Activated naive CD4-positive, alpha-beta T cell treated with anti-CD3 and anti-CD28 coated beads for 36 hours (primary cell): ENCODE measurements around the gene CD63. TPM values are rescaled to one million over a fixed set of nuclear protein-coding genes. Genes with fewer than 3 reads are reported as not detected.

ENCODE experiments used
- CTCF ChIA-PET: fragments of 350-600 bp; sonication (Branson Sonifier 250); formaldehyde crosslinking; loops from one replicate; lab custom pipeline; 2021; ENCODE audit warnings: antibody characterized with exemption; lab: Charles Lee
- DNase-seq: peaks from one replicate; pipeline ENCODE4 v3.0.0-alpha.2; 2020
- H3K27ac Mint-ChIP-seq: one replicate; pipeline ENCODE4 v1.8.0; 2021; ENCODE audit warnings: mild to moderate bottlenecking, mixed read lengths
- H3K27me3 Mint-ChIP-seq: one replicate; pipeline ENCODE4 v1.8.0; 2021; ENCODE audit warnings: low read depth, mixed read lengths
- H3K36me3 Mint-ChIP-seq: one replicate; pipeline ENCODE4 v1.8.0; 2021; ENCODE audit warnings: low read depth, mixed read lengths
- H3K4me1 Mint-ChIP-seq: one replicate; pipeline ENCODE4 v1.8.0; 2021; ENCODE audit warnings: low read depth, mixed read lengths
- H3K4me3 Mint-ChIP-seq: one replicate; pipeline ENCODE4 v1.8.0; 2021; ENCODE audit warnings: mild to moderate bottlenecking, moderate library complexity, mixed read lengths
- H3K9me3 Mint-ChIP-seq: one replicate; pipeline ENCODE4 v1.8.0; 2021; ENCODE audit warnings: mixed read lengths
- intact Hi-C: fragments of 100-400 bp; cut with micrococcal nuclease; formaldehyde crosslinking; loops from one replicate; pipeline ENCODE4 v1.15.1; 2023
- total RNA-seq, 2 experiments: library from RNA; stranded (reverse); gene quantifications; one replicate each; pipeline ENCODE4 v1.2.3, GENCODE V29; 2021

CD63 gene
- total RNA-seq, 2 experiments from 2014 or later = 62.3 to 73.6 TPM

DNA sequence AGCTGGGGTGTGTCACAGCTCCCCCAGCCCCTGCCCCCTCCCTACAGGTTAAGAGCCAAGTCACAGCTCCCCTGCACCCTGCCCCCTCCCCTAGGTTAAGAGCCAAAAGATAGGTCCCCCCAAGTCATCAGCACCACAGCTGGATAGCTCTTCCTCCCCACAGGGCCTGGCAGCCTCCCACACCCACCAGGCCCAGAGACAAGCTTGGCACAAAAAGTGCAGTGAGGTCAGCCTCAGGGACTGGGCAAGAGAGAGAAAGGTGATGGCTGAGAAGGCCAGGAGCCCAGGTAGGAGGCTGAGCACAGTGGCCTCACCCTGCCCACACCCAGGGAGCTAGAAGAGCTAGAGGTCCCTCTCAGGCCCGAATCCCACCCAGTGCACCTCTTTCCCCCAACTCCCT, 29.8 kb downstream of the CD63 start:
- DNase-seq = no peak
- no peaks in the 10 kb centered on the region for H3K36me3 Mint-ChIP-seq
- no peaks in the 10 kb centered on the region for H3K27me3 Mint-ChIP-seq
- no peaks in the 10 kb centered on the region for H3K9me3 Mint-ChIP-seq
- CTCF ChIA-PET = no interaction called here
- no peaks in the 10 kb centered on the region for H3K4me1 Mint-ChIP-seq
- H3K4me3 Mint-ChIP-seq = no peak overlapping the region
- intact Hi-C loops = no loop called here
- H3K27ac Mint-ChIP-seq = no peak overlapping the region

DNA sequence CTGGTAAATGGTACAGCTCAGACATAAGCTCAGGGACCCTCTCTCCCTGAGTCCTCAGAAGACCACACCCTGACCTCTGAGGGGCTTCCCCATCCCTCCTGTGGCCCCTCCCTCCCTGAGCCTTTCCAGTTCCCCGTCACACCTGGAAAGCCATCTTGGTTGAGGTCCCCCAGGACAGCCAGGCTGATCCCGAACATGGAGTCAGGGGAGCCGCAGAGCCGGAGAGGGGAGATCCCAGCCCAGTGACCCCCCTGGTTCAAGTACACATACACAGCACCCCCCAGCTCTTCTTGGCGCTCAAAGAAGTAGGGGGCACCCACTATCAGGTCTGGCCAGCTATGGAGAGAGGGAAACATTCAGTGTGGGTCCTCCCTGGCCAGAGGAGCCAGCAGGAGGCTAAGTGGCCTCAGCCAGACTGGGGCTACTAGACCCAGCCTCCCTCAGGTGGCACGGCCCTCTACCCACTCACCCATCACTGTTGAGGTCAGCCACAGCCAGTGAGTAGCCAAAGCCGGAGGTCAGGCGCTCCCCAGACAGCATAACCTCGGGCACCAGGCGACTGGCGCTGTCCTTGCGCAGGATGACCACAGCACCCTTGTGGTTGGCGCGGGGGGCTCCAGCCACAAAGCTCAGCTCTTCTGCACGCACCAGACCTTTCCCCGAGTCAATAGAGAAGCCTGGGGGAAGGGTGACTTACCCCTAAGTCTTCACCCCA, 30.4 kb downstream of the CD63 start:
- Mint-ChIP-seq H3K4me3 (no peak overlapping the region), H3K4me1 (no peaks in the 10 kb centered on the region), H3K27me3 (no peaks in the 10 kb centered on the region), H3K36me3 (no peaks in the 10 kb centered on the region), H3K27ac (no peak overlapping the region), H3K9me3 (no peaks in the 10 kb centered on the region)
- DNase-seq = no peak
- intact Hi-C loops = no loop called here
- CTCF ChIA-PET = no interaction called here

DNA sequence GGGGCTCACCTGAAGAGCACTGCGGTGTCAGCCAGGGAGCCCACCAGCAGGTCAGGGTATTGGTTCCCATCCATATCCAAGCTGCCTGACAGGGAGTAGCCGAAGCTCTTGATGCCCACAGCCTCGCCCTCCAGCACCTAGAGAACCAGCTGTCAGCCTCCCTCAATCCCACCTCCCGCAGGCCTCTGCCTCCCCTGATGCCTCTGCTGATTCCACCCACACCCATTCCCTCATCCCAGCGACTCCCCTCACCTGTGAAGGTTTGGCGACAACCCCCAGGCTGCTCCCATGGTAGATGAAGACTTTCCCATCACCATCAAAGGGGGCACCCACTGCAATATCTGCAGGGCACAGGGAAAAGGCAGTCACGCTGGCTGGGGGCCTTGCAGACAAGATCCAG, 31.1 kb downstream of the CD63 start:
- Mint-ChIP-seq H3K4me1 (no peaks in the 10 kb centered on the region), H3K27me3 (no peaks in the 10 kb centered on the region), H3K4me3 (no peak overlapping the region), H3K27ac (no peak overlapping the region), H3K9me3 (no peaks in the 10 kb centered on the region), H3K36me3 (no peaks in the 10 kb centered on the region)
- intact Hi-C loops = no loop called here
- no peak for DNase-seq
- CTCF ChIA-PET = no interaction called here

DNA sequence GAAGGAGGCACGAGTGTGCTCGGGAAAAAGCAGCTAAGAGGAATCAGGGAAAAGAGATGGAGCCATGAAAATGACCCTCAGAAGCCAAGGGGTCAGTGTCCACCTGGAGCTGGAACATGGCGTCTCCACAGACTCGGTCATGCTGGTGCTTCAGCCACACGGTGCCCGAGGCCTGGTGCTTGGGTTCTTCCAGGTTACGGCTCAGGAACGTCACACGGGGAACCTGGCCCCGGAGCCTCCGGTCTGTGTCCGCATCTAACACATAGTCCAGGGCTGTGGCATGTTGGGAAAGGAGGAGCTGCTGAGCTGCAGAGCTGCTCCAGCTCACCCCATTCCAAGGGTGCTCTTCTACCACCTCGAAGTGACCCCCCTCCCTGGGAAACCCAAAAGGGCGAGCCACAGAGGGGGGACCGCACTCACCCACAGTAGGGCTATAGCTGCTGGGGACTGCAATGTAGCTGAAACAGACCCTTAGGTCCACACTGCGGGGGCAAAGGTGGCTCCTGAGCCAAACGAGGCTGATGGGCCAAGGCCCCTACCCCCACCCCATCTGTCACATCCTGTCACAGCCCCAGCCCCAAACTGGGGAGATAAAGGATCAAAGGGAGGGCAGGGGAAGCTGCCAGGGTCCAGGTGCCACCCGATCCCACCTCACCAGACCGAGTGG, 31.9 kb downstream of the CD63 start:
- intact Hi-C loops = no loop called here
- CTCF ChIA-PET = interaction anchor here (0.5 to 1.2 kb wide), 3 partner anchors 16 to 88 kb away, joined by 3 to 4 read pairs (median 4); no protein-coding TSS in a partner anchor

DNA sequence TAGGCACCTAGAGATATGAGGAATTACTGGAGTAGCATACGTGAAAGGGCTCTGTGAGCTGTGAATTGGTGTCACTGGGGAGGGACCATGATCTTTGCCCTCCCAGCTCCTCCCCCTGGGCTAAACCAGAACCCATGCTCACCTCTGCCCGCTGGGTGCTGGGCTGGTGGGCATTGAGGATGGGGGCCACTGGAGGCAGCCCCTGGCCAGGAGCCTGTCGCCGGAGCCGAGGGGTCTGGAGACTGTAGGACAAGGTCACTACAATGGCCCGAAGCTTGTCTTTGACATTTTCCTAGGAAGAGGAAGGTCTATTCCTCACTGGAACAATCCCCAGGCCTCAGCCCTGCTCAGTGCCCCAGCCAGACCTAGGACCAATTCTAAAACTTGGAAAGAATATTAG, 32.7 kb downstream of the CD63 start:
- no peaks in the 10 kb centered on the region for H3K9me3 Mint-ChIP-seq
- no peaks in the 10 kb centered on the region for H3K36me3 Mint-ChIP-seq
- no peak for DNase-seq
- intact Hi-C loops = no loop called here
- H3K4me1 Mint-ChIP-seq = no peaks in the 10 kb centered on the region
- CTCF ChIA-PET = interaction anchor here (0.6 to 1.2 kb wide), 3 partner anchors 15 to 40 kb away, joined by 3 to 4 read pairs (median 4); a partner anchor contains a TSS
- H3K27me3 Mint-ChIP-seq = no peaks in the 10 kb centered on the region
- no peak overlapping the region for H3K27ac Mint-ChIP-seq
- H3K4me3 Mint-ChIP-seq = no peak overlapping the region

More for the DNA sequence above, 31.9 kb downstream of the CD63 start:
- H3K9me3 Mint-ChIP-seq = no peaks in the 10 kb centered on the region
- no peak overlapping the region for H3K27ac Mint-ChIP-seq
- H3K27me3 Mint-ChIP-seq = no peaks in the 10 kb centered on the region
- H3K4me3 Mint-ChIP-seq = no peak overlapping the region
- DNase-seq = no peak
- H3K36me3 Mint-ChIP-seq = no peaks in the 10 kb centered on the region
- no peaks in the 10 kb centered on the region for H3K4me1 Mint-ChIP-seq

DNA sequence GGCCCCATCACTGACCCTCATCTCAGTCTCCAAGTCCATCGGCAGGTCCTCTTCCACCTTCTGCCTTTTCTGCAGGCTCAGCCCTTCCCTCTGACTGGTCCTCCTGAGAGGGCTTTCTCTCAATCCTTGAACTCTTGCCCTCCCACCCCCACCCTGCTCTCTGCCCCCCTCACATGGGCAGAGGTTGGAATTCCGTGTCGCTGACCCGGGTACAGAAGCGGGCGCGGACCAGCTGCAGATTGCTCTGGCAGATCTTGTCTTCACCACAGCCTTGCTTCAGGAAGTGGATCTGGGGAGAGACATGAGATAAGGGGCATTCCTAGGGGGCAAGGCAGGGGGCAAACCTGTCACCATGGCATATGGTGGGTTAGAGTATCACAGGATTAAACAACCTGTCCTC, 33.5 kb downstream of the CD63 start:
- no peaks in the 10 kb centered on the region for H3K36me3 Mint-ChIP-seq
- H3K4me3 Mint-ChIP-seq = no peak overlapping the region
- intact Hi-C loops = no loop called here
- CTCF ChIA-PET = interaction anchor here (0.6 kb wide), 1 partner anchor 14 kb away, joined by 4 read pairs; a partner anchor contains a TSS
- no peak for DNase-seq
- H3K27ac Mint-ChIP-seq = no peak overlapping the region
- no peaks in the 10 kb centered on the region for H3K9me3 Mint-ChIP-seq
- no peaks in the 10 kb centered on the region for H3K4me1 Mint-ChIP-seq
- H3K27me3 Mint-ChIP-seq = no peaks in the 10 kb centered on the region

DNA sequence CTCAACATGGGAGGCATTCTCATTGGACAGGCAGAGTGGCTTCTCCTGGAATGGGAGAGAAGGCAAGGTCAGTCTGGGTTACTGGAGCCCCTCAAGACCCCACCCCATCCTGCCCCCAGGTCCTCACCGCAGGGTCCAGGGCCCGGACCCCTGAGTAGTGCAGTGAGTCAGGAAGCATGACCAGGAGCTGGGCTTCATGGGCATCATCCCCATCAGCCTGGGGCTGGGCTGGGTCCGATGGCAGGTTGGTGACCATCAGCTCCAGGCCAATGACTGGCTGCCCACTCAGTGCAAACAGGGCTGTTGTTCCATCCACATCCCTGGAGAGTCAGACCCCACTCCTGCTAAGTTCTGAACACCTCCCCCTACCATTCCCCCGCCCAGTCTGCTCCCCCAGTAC, 34.2 kb downstream of the CD63 start:
- Mint-ChIP-seq H3K4me1 (no peaks in the 10 kb centered on the region), H3K9me3 (no peaks in the 10 kb centered on the region), H3K4me3 (no peak overlapping the region), H3K27ac (no peak overlapping the region), H3K27me3 (no peaks in the 10 kb centered on the region), H3K36me3 (no peaks in the 10 kb centered on the region)
- intact Hi-C loops = no loop called here
- no peak for DNase-seq
- CTCF ChIA-PET = no interaction called here

DNA sequence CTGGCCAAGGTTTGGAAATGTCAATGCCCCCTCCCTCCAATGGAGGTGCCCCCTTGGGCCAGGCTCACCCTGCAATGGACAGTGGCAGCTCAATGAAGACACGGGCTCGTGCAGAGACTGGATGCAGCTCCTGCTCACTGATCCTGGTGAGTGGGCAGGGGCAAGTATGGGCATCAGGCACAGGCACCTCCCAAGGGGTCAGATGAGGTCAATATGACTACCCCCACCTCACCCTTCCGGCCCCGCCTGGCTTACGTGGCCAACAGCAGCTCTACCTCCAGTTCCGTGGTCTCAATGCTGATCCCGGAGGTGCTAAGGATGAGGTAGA, 34.7 kb downstream of the CD63 start:
- Mint-ChIP-seq H3K4me3 (no peak overlapping the region), H3K9me3 (no peaks in the 10 kb centered on the region), H3K4me1 (no peaks in the 10 kb centered on the region), H3K27ac (no peak overlapping the region), H3K27me3 (no peaks in the 10 kb centered on the region), H3K36me3 (no peaks in the 10 kb centered on the region)
- intact Hi-C loops = no loop called here
- CTCF ChIA-PET = no interaction called here
- DNase-seq = no peak

DNA sequence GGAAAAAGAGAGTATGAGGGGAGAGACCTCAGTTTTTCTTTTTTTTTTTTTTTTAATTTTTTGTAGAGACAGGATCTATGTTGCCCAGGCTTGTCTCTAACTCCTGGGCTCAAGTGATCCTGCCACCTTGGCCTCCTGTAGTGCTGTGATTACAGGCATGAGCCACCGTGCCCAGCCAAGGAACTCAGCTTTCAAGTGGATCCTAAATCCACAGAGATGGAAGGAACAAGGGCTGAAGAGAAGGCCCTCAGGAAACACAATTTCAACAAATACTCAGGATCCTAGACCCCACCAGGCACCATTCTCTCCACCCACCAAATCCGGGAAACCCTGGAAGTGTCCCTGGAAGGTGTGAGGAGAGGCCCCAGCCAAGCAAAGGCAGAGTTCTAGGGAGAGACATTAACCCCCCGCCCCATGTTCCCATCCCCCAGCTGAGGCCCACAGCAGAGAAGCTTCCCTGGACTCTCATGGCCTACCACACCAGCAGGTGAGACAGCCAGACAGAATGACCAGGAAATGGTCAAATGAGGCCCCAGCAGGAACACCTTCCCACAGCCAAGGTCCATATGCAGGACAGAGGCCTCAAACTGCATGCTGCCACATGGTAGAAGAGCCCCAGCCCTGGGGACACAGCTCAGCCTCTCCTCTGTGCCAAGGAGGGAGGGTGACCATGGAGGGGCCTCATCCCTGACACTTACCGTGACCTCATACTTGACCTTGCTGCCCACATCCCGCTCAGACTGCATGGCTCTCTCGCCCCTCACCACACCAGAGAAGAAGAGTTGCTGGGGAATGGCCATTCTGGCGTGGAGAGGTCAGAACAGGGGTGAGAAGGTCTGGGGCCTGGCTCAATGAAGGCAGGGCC, 35.3 kb downstream of the CD63 start:
- intact Hi-C loops = no loop called here
- Mint-ChIP-seq H3K9me3 (no peaks in the 10 kb centered on the region), H3K4me3 (no peak overlapping the region), H3K4me1 (no peaks in the 10 kb centered on the region), H3K27me3 (no peaks in the 10 kb centered on the region), H3K36me3 (no peaks in the 10 kb centered on the region), H3K27ac (no peak overlapping the region)
- no peak for DNase-seq
- CTCF ChIA-PET = no interaction called here

DNA sequence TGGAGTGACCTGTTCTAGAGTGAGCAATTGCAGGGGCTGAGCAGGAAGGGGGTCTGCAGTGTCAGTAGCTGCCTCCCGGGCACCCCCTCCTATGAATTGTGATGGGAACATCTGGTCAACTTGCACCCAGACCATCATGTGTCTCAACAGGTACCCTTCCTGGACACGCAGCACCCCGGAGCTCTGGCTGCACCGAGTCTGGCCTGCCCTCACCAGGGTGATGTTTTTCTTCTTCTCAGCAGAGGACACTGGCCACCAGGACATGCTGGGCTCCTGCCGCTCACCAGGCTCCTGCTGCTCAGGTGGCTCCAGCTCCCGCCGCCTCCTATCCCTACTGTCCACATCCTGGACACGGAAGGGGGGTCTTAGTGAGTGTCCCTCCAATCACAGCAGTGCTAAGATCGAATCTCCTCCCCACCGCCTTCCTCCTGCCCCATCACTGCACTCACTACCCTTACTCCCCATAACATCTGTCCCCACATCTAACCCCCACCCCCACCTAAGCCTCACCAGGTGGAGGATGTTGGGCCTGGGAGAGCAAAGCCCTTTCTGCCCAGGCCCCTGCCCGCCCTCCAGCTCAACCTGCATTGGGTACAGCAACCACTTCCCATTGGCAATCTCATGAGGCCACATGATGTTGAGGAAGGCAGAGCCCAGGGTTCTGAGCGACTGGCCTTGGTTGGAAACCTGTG, 36.0 kb downstream of the CD63 start:
- peaks cover 2% of the 10 kb centered on the region for H3K4me1 Mint-ChIP-seq
- CTCF ChIA-PET = no interaction called here
- H3K27ac Mint-ChIP-seq = no peak overlapping the region
- no peaks in the 10 kb centered on the region for H3K9me3 Mint-ChIP-seq
- no peaks in the 10 kb centered on the region for H3K36me3 Mint-ChIP-seq
- DNase-seq = no peak
- intact Hi-C loops = no loop called here
- H3K27me3 Mint-ChIP-seq = no peaks in the 10 kb centered on the region
- H3K4me3 Mint-ChIP-seq = no peak overlapping the region

DNA sequence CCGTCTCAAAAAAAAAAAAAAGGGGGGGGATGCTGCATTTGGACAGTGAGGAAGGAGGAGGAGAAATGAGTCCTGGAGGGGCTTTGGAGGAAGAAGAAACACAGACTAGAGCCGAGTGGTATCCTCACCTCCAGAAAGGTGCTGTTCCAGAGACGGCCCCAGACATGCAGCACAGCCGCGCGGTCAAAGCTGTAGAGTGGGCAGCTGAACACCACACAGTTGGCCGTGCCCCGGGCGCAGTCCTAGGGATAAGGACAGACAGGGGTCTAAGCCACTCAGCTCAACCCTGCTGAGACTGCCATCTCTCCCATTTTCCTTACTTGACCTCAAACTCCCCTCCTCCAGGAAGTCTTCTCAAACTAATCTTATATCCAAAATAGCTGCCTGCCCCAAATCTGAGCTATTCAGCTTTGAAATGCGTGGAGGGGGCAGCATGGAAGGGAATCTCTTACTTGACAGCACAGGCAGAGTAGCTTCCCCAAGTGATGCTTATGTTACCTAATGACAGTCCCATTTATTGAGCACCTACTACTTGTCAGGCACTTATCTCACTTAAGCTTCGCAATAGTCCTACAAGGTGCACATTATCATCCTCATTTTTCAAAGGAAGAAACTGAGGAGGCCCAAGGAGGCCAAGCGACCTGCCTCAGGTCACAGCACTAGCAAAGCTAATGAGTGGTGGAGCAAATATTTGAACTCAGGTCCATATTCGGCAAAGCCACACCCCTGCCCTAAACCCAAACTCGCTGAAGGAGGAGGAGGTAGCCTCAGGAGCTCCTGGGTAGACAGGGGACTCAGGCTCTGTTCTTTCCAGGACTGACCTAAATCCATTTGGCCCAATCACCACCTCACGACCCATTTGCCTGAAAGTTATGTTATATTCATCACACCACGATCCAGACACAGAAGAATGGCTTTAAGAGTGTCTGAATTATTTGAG, 39.8 kb downstream of the CD63 start:
- no peaks in the 10 kb centered on the region for H3K36me3 Mint-ChIP-seq
- H3K4me3 Mint-ChIP-seq = no peak overlapping the region
- peaks cover 2% of the 10 kb centered on the region for H3K27me3 Mint-ChIP-seq
- H3K4me1 Mint-ChIP-seq = peaks cover 7% of the 10 kb centered on the region
- no peak overlapping the region for H3K27ac Mint-ChIP-seq
- intact Hi-C loops = no loop called here
- CTCF ChIA-PET = no interaction called here
- no peaks in the 10 kb centered on the region for H3K9me3 Mint-ChIP-seq
- DNase-seq = no peak
